ENCODE data around the gene FBXO11.

The FBXO11 gene

GRCh38 chr2:47782671-47783485, 123.4 kb downstream of the FBXO11 start, which contains the start of gene MSH6:
Gene MSH6, plus strand, starts transcription at chr2:47783145. Its CDS starts 89 bp downstream, at chr2:47783234.
- peak; percentile 97 for DNase-seq

- DNase-seq, result peak; percentile 80
Observed at GRCh38 chr2:47782381-47782670, 124.0 kb downstream of the FBXO11 start.

- DNase-seq, result no peak
Observed at GRCh38 chr2:47779426-47779790, 126.9 kb downstream of the FBXO11 start.

- no peak for DNase-seq
Observed at GRCh38 chr2:47778698-47779425, 127.4 kb downstream of the FBXO11 start.

GRCh38 chr2:47777277-47777937, 128.9 kb downstream of the FBXO11 start:
- no peak for DNase-seq

GRCh38 chr2:47774567-47774966, 131.7 kb downstream of the FBXO11 start:
- DNase-seq, result no peak

- no peak for DNase-seq
Observed at GRCh38 chr2:47772343-47772742, 134.0 kb downstream of the FBXO11 start.

- peak; percentile 79 for DNase-seq
Observed at GRCh38 chr2:47771211-47771610, 135.1 kb downstream of the FBXO11 start.

- no peak for DNase-seq
Observed at GRCh38 chr2:47769318-47769717, 137.0 kb downstream of the FBXO11 start.

- peak; percentile 66 for DNase-seq
Observed at GRCh38 chr2:47767880-47768609, 138.3 kb downstream of the FBXO11 start.

- no peak for DNase-seq
Observed at GRCh38 chr2:47767497-47767844, 138.8 kb downstream of the FBXO11 start.

- no peak for DNase-seq
Observed at GRCh38 chr2:47751856-47752414, 154.4 kb downstream of the FBXO11 start.

- no peak for DNase-seq
Observed at GRCh38 chr2:47747878-47748277, 158.4 kb downstream of the FBXO11 start.

GRCh38 chr2:47744074-47744473, 162.2 kb downstream of the FBXO11 start:
- DNase-seq, result no peak

- DNase-seq, result no peak
Observed at GRCh38 chr2:47741637-47742036, 164.7 kb downstream of the FBXO11 start.

- no peak for DNase-seq
Observed at GRCh38 chr2:47741101-47741500, 165.2 kb downstream of the FBXO11 start.

All from DMS53 (cell line).